Spleen (tissue), 11 donors: ENCODE data around the gene BANF2. TPM values are rescaled to one million over a fixed set of nuclear protein-coding genes. Genes with fewer than 3 reads are reported as not detected.

Experiments used
- DNase-seq: peaks from one replicate; pipeline ENCODE4 v3.0.0-alpha.2; 2020
- H3K27ac ChIP-seq, 8 donors: fragments of 200-600 bp; sonication (generic) in 7 of 8; 1 replicate in 4 of 8; 2 replicates in 4 of 8; pipeline versions ENCODE4 v1.5.0 to v1.8.0; 2016 to 2021; ENCODE audit warnings: inconsistent platforms in 4 of 8, mild to moderate bottlenecking in 4 of 8, moderate library complexity in 1 of 8
- H3K27me3 ChIP-seq, 7 donors: fragments of 200-600 bp; sonication (generic) in 6 of 7; replicated peaks in 1 of 7; 1 replicate in 4 of 7; 2 replicates in 3 of 7; pipeline versions ENCODE4 v1.5.0 to v1.8.0; 2016 to 2021; ENCODE audit warnings: inconsistent platforms in 3 of 7, mild to moderate bottlenecking in 1 of 7
- H3K36me3 ChIP-seq, 6 donors: fragments of 200-600 bp; sonication (generic) in 5 of 6; 1 replicate in 4 of 6; 2 replicates in 2 of 6; pipeline versions ENCODE4 v1.5.0 to v1.8.0; 2016 to 2021; ENCODE audit warnings: inconsistent platforms in 2 of 6
- H3K4me1 ChIP-seq, 6 donors: fragments of 200-600 bp; sonication (generic) in 5 of 6; 1 replicate in 3 of 6; 2 replicates in 3 of 6; pipeline versions ENCODE4 v1.5.0 to v1.8.0; 2016 to 2021; ENCODE audit warnings: inconsistent platforms in 3 of 6
- H3K4me3 ChIP-seq, 8 donors: fragments of 200-600 bp; sonication (generic) in 7 of 8; 1 replicate in 4 of 8; 2 replicates in 4 of 8; pipeline versions ENCODE4 v1.5.0 to v1.8.0; 2016 to 2021; ENCODE audit warnings: inconsistent platforms in 4 of 8, mild to moderate bottlenecking in 4 of 8, moderate library complexity in 2 of 8
- H3K9me3 ChIP-seq, 8 donors: fragments of 200-600 bp; sonication (generic) in 7 of 8; 1 replicate in 4 of 8; 2 replicates in 4 of 8; pipeline versions ENCODE4 v1.5.0 to v1.8.0; 2016 to 2021; ENCODE audit warnings: inconsistent platforms in 4 of 8
- POLR2A ChIP-seq, 3 donors: fragments of 450-650 bp; IDR thresholded peaks; one replicate each; pipeline ENCODE4 v1.5.1; 2017; ENCODE audit warnings: antibody characterized with exemption in 3 of 3, mild to moderate bottlenecking in 1 of 3
- POLR2AphosphoS5 ChIP-seq, 3 donors: sonication (generic); formaldehyde crosslinking; IDR thresholded peaks; one replicate each; pipeline ENCODE4 v1.5.1; 2017; ENCODE audit warnings: antibody characterized with exemption in 3 of 3
- WGBS, 5 donors: extraction: QIAGEN DNeasy Blood & Tissue Kit in 3 of 5; methylation state at CpG; one replicate each; pipeline versions ENCODE4 v1.1.5 to v1.1.7; 2013 to 2018; 5-methylcytosine and 5-hydroxymethylcytosine counted together
- intact Hi-C: fragments of 100-400 bp; cut with DNase I; formaldehyde crosslinking; loops from one replicate; pipeline ENCODE4 v1.15.0; 2023; ENCODE audit warnings: low total_unique reads
- polyA plus RNA-seq, 3 donors: library from polyadenylated mRNA; stranded (reverse); fragments of 200-250 nt; gene quantifications; one replicate each; pipeline ENCODE4 v1.2.1, GENCODE V29; 2013
- total RNA-seq, 7 donors: library from RNA; depleted of rRNA in 3 of 7; stranded (reverse); fragments of >200 nt in 3 of 7; fragmentation: NEBNext Ultra II Directional in 4 of 7; extraction: Animal tissue kit (Norgen Biotek cat#: 25700) in 4 of 7; gene quantifications; one replicate each; pipeline versions ENCODE4 v1.1.0 to v1.2.1, GENCODE V29; 2016 to 2021
- TF ChIP-seq, protein P1 (sequence below), 11 experiments: fragments of 200-600 bp in 7 of 11; fragments of 450-650 bp in 4 of 11; sonication (generic) in 4 of 11; IDR thresholded peaks in 8 of 11; conservative IDR thresholded peaks in 3 of 11; 1 replicate in 7 of 11; 2 replicates in 4 of 11; pipeline versions ENCODE4 v1.4.0 to v1.8.0; 2016 to 2021; ENCODE audit warnings: antibody characterized with exemption in 11 of 11, inconsistent platforms in 4 of 11, mild to moderate bottlenecking in 1 of 11
- donor health status: healthy with polysubstance abuse.
- donor health status: DM: no; HTN: no; CAD: no; lungs with moderate emphysema.
- donor health status: DM: no; HTN: no; CAD: no.
- donor health status: Bipolar disorder and iron deficiency.
- donor health status: healthy.
- donor health status: DM: no; HTN: no; CAD: no.
- donor health status: DM: yes; HTN: yes; CAD: no.

Gene BANF2
- total and polyA plus RNA-seq, 10 donors, result not detected

DNA sequence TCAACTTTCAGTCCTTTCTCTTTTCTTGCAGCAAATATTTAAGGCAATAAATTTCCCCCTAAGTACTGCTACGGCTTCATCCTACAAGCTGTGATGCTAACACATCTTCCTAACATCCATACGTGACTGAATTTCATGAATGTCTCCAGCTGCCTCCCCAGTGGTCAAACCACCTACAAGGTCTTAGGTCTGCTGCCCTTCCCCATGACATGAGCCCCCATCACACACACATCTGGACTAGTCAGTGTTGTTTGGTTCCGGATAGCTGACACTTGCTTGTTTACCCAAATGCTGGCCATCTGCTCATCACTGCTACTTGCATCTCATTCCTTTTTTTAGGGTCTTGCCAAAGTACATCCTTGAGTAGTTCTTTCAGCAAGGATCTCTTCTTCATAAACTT lies 32.3 kb upstream of the BANF2 start:
- H3K36me3 ChIP-seq, result peaks cover 0 to 16% (median 2%) of the 10 kb centered on the region in 6 donors
- H3K4me3 ChIP-seq, result no peak overlapping the region
- peaks cover 4 to 65% (median 35%) of the 10 kb centered on the region in 6 donors for H3K4me1 ChIP-seq
- TF ChIP-seq, protein P1, sequence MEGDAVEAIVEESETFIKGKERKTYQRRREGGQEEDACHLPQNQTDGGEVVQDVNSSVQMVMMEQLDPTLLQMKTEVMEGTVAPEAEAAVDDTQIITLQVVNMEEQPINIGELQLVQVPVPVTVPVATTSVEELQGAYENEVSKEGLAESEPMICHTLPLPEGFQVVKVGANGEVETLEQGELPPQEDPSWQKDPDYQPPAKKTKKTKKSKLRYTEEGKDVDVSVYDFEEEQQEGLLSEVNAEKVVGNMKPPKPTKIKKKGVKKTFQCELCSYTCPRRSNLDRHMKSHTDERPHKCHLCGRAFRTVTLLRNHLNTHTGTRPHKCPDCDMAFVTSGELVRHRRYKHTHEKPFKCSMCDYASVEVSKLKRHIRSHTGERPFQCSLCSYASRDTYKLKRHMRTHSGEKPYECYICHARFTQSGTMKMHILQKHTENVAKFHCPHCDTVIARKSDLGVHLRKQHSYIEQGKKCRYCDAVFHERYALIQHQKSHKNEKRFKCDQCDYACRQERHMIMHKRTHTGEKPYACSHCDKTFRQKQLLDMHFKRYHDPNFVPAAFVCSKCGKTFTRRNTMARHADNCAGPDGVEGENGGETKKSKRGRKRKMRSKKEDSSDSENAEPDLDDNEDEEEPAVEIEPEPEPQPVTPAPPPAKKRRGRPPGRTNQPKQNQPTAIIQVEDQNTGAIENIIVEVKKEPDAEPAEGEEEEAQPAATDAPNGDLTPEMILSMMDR (IDR thresholded peaks at IDR 0.05 in 8 of 11, conservative IDR thresholded peaks at IDR 0.05 in 3 of 11), result no peak
- TF ChIP-seq POLR2AphosphoS5 (IDR thresholded peaks at IDR 0.05) (no peak), POLR2A (IDR thresholded peaks at IDR 0.05) (no peak)
- no peak overlapping the region for H3K27ac ChIP-seq
- H3K27me3 ChIP-seq, result no peaks in the 10 kb centered on the region
- H3K9me3 ChIP-seq, result no peaks in the 10 kb centered on the region
- intact Hi-C loops, result no loop called here
- WGBS, 5 donors, result 86 to 96% (median 92%) methylated on average over 3 of the region's 3 CpGs
- no peak for DNase-seq

DNA sequence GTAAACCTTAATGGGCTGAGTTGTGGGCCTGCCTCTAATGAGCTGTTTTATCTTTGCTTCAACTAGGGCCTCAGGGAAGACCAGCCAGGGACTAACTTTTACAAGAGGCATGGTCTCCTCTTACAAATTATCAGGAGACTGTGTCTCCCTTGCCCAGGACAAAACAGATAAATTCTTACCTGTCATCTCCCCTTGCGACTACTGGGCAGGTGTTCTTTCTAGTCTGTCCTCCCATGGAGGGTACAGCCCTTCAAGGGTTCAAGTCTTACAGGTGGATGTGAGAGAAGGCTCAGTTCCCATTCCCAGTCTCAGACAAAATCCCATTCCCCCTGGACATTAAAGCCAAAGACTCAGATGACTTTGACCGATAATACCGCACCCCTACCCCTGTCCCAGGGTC lies 31.3 kb upstream of the BANF2 start:
- Histone ChIP-seq H3K4me3 (no peak overlapping the region), H3K9me3 (no peaks in the 10 kb centered on the region), H3K36me3 (peaks cover 0 to 16% (median 2%) of the 10 kb centered on the region in 6 donors), H3K4me1 (peaks cover 4 to 64% (median 34%) of the 10 kb centered on the region in 6 donors), H3K27me3 (no peaks in the 10 kb centered on the region), H3K27ac (no peak overlapping the region)
- TF ChIP-seq, protein P1 (IDR thresholded peaks at IDR 0.05 in 8 of 11, conservative IDR thresholded peaks at IDR 0.05 in 3 of 11), result no peak
- TF ChIP-seq POLR2A (IDR thresholded peaks at IDR 0.05) (no peak), POLR2AphosphoS5 (IDR thresholded peaks at IDR 0.05) (no peak)
- intact Hi-C loops, result no loop called here
- 94 to 100% (median 97%) methylated on average over 3 of the region's 3 CpGs for WGBS, 5 donors
- no peak for DNase-seq

DNA sequence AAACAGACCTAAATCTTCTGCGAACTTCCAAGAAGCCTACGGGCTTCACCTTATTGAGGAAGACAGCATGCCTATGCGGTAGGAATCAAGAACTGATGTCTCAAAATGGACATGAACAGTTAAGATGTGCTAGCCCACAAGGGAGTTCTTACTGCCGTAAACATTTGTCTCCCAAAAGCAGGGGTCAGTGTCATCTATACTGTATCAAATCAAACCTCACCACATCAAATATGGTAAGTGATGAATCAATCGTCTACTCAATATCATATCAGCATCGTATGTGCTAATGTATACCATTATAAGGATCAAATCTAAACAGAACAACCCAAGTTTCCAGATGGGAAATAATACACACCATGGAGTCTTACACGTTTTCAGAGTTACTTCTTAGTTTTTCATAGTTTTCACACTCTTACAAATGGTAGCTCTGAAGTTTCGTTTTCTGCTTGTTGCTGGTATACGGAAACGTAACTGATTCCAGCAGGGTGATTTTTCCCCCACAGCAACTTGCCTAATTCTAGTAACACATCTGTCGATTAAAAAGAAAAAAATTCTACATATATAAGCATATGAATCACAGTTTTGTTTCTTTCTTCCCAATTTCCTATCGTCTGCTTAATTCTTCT lies 30.3 kb upstream of the BANF2 start:
- Histone ChIP-seq H3K27ac (no peak overlapping the region), H3K9me3 (no peaks in the 10 kb centered on the region), H3K4me3 (no peak overlapping the region), H3K4me1 (peaks cover 4 to 64% (median 33%) of the 10 kb centered on the region in 6 donors), H3K27me3 (no peaks in the 10 kb centered on the region), H3K36me3 (peaks cover 0 to 17% (median 2%) of the 10 kb centered on the region in 6 donors)
- no peak for DNase-seq
- WGBS, 5 donors, result 90 to 94% (median 91%) methylated on average over 12 of the region's 12 CpGs
- TF ChIP-seq POLR2AphosphoS5 (IDR thresholded peaks at IDR 0.05) (no peak), POLR2A (IDR thresholded peaks at IDR 0.05) (no peak)
- TF ChIP-seq, protein P1 (IDR thresholded peaks at IDR 0.05 in 8 of 11, conservative IDR thresholded peaks at IDR 0.05 in 3 of 11), result no peak
- intact Hi-C loops, result no loop called here

DNA sequence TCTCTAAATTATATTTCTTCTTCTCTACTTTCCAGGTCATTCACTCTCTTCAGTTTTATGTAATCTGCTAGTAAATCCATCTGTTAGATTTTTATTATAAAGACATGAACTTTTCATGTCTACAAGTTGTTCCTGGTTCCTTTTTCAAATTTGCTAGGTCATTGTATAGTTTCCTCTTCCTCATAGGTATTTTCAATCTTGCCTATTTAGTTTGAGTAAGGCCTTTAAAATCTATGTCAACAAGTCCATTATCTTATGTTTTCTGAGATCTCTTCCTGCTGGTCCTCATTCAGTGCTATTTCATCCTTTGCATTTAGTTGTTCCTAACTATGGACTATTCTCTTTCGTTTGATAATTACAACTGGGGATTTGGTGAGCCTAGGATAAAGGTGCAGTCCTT lies 28.8 kb upstream of the BANF2 start:
- peaks cover 0 to 33% (median 2%) of the 10 kb centered on the region in 6 donors for H3K36me3 ChIP-seq
- 89 to 97% (median 90%) methylated on average over 1 of the region's 1 CpG for WGBS, 5 donors
- no peak for DNase-seq
- no peaks in the 10 kb centered on the region for H3K27me3 ChIP-seq
- H3K4me1 ChIP-seq, result peaks cover under 1 to 64% (median 27%) of the 10 kb centered on the region in 6 donors
- H3K9me3 ChIP-seq, result no peaks in the 10 kb centered on the region
- intact Hi-C loops, result loop anchor here (10.0 kb wide), 1 partner anchor 324 kb away; no protein-coding TSS in a partner anchor
- peak overlapping the region in 4 of 8 donors; percentile 36 to 76 (median 48) for H3K27ac ChIP-seq
- H3K4me3 ChIP-seq, result no peak overlapping the region
- TF ChIP-seq, protein P1 (IDR thresholded peaks at IDR 0.05 in 8 of 11, conservative IDR thresholded peaks at IDR 0.05 in 3 of 11), result no peak
- no peak for TF ChIP-seq POLR2AphosphoS5 (IDR thresholded peaks at IDR 0.05)
- TF ChIP-seq POLR2A (IDR thresholded peaks at IDR 0.05), result no peak
